NCI-H748 (cell line): ENCODE results near the gene NET1.

Experiments used
- DNase-seq: peaks from one replicate; lab custom pipeline; 2025; ENCODE audit not compliant: unreplicated experiment; lab: John Stamatoyannopoulos, UW

NET1 gene

GRCh38 chr10:5497948-5498730 lies 85.8 kb downstream of the NET1 start:
- no peak for DNase-seq

- no peak for DNase-seq
Observed at GRCh38 chr10:5498791-5499492, 86.6 kb downstream of the NET1 start.

GRCh38 chr10:5499493-5500140 lies 87.3 kb downstream of the NET1 start, which contains the start of gene CALML5:
TSS of gene CALML5 (minus strand) at chr10:5499570. CDS start at chr10:5499438, 132 bp downstream.
- DNase-seq, result no peak

GRCh38 chr10:5500162-5500670 lies 87.9 kb downstream of the NET1 start:
- DNase-seq, result no peak

- no peak for DNase-seq
Observed at GRCh38 chr10:5500910-5501309, 88.6 kb downstream of the NET1 start.

- DNase-seq, result no peak
Observed at GRCh38 chr10:5502061-5502521, 89.7 kb downstream of the NET1 start.

- no peak for DNase-seq
Observed at GRCh38 chr10:5502571-5503476, 90.5 kb downstream of the NET1 start.

- peak; percentile 72 for DNase-seq
Observed at GRCh38 chr10:5503477-5503835, 91.1 kb downstream of the NET1 start.

- DNase-seq, result no peak
Observed at GRCh38 chr10:5504146-5505072, 92.1 kb downstream of the NET1 start.

GRCh38 chr10:5506246-5506645 lies 93.9 kb downstream of the NET1 start:
- DNase-seq, result no peak

- no peak for DNase-seq
Observed at GRCh38 chr10:5506751-5507648, 94.6 kb downstream of the NET1 start.

- DNase-seq, result no peak
Observed at GRCh38 chr10:5507649-5508131, 95.3 kb downstream of the NET1 start.

GRCh38 chr10:5508161-5508604 lies 95.8 kb downstream of the NET1 start:
- no peak for DNase-seq
